HepG2 (cell line): ENCODE results near the gene EPB41L2. TPM values are rescaled to one million over a fixed set of nuclear protein-coding genes. Genes with fewer than 3 reads are reported as not detected.
A peak's percentile ranks its signal among the peaks of the same experiment; 100 is the strongest.

ENCODE experiments used
- BORCS8-MEF2B ChIP-seq: sonication (generic); formaldehyde crosslinking; IDR thresholded peaks from 2 replicates; pipeline ENCODE4 v1.8.0; 2022; ENCODE audit warnings: mild to moderate bottlenecking, missing genetic modification reagents
- ELF4 ChIP-seq: sonication (generic); formaldehyde crosslinking; IDR thresholded peaks from 2 replicates; pipeline ENCODE4 v1.5.0; 2020; ENCODE audit warnings: missing genetic modification reagents, mild to moderate bottlenecking, moderate library complexity, borderline replicate concordance
- HNRNPK ChIP-seq: fragments of 200-400 bp; formaldehyde crosslinking; IDR thresholded peaks from 2 replicates; pipeline ENCODE4 v1.6.1; 2018; ENCODE audit warnings: low read length, low read depth, moderate library complexity, mild to moderate bottlenecking; ENCODE audit not compliant: poor library complexity, severe bottlenecking
- MAZ ChIP-seq, 2 experiments: sonication (generic) in 1 of 2; formaldehyde crosslinking in 1 of 2; IDR thresholded peaks; 2 replicates each; pipeline versions ENCODE4 v1.5.0 to v1.6.1; 2012 to 2020; ENCODE audit warnings: low read depth in 2 of 2, mild to moderate bottlenecking in 2 of 2, borderline replicate concordance in 1 of 2, improper control_type of control experiment in 1 of 2, low read length in 1 of 2, missing genetic modification reagents in 1 of 2, moderate library complexity in 1 of 2
- MED13 ChIP-seq: sonication (generic); formaldehyde crosslinking; IDR thresholded peaks from 2 replicates; pipeline ENCODE4 v1.5.0; 2020; ENCODE audit warnings: missing genetic modification reagents
- MXI1 ChIP-seq: IDR thresholded peaks from 3 replicates; pipeline ENCODE4 v1.6.1; 2012; ENCODE audit warnings: low read depth, low read length, inconsistent platforms, borderline replicate concordance
- SKIL ChIP-seq: sonication (generic); formaldehyde crosslinking; IDR thresholded peaks from 2 replicates; pipeline ENCODE4 v1.8.0; 2022; ENCODE audit warnings: missing genetic modification reagents, mild to moderate bottlenecking, moderate library complexity, borderline replicate concordance
- ZFP37 ChIP-seq: sonication (generic); formaldehyde crosslinking; IDR thresholded peaks from 2 replicates; pipeline ENCODE4 v1.4.0; 2020; ENCODE audit warnings: missing genetic modification reagents, borderline replicate concordance
- ZNF350 ChIP-seq: sonication (generic); formaldehyde crosslinking; IDR thresholded peaks from 2 replicates; pipeline ENCODE4 v1.4.0; 2020; ENCODE audit warnings: mild to moderate bottlenecking, low read depth, missing genetic modification reagents, borderline replicate concordance
- polyA plus RNA-seq, 8 experiments: library from polyadenylated mRNA; depleted of rRNA in 3 of 8; stranded (reverse) in 7 of 8; unstranded in 1 of 8; fragments of >200 nt; fragmentation: Illumina TruSeq in 4 of 8; extraction: Trizol in 4 of 8; gene quantifications; 2 replicates each; pipeline versions ENCODE4 v1.2.1 to v1.2.3, GENCODE V29; 2011 to 2016; ENCODE audit warnings: low read depth in 4 of 8, missing spikeins in 1 of 8, mixed read lengths in 1 of 8; ENCODE audit not compliant: insufficient read depth in 1 of 8
- total RNA-seq, 5 experiments: library from RNA; depleted of rRNA; stranded (reverse); fragments of >200 nt; fragmentation: Illumina TruSeq; extraction: Trizol; gene quantifications; 2 replicates each; pipeline ENCODE4 v1.2.3, GENCODE V29; 2016; ENCODE audit warnings: low read depth in 1 of 5
- TF ChIP-seq, protein P1 (sequence below), 2 experiments: fragments of 450-650 bp in 1 of 2; sonication (generic) in 1 of 2; formaldehyde crosslinking in 1 of 2; IDR thresholded peaks; 2 replicates each; pipeline versions ENCODE4 v1.6.1 to v1.8.0; 2016 to 2022; ENCODE audit warnings: antibody characterized with exemption in 1 of 2, mild to moderate bottlenecking in 1 of 2, missing genetic modification reagents in 1 of 2
- TF ChIP-seq, protein P2 (sequence below): sonication (generic); formaldehyde crosslinking; IDR thresholded peaks from 2 replicates; pipeline ENCODE4 v1.5.0; 2020; ENCODE audit warnings: missing genetic modification reagents
- TF ChIP-seq, protein P3 (sequence below): sonication (generic); formaldehyde crosslinking; IDR thresholded peaks from 2 replicates; pipeline ENCODE4 v1.4.0; 2020; ENCODE audit warnings: missing genetic modification reagents

EPB41L2 gene
- total and polyA plus RNA-seq, 2 of the 13 experiments (the other 11 are each of a cell fraction or from before 2014, with no cell fraction given) = 41.7 to 56.4 TPM

- TF ChIP-seq BORCS8-MEF2B (CRISPR knock-in tag) (no peak), ZFP37 (CRISPR knock-in tag) (no peak), MXI1 (no peak), MAZ (IDR thresholded peaks at IDR 0.05; ENCODE audit: borderline replicate concordance, low read depth, low read length) (no peak), MAZ (CRISPR knock-in tag; IDR thresholded peaks at IDR 0.05; ENCODE audit: low read depth) (no peak), HNRNPK (no peak), SKIL (CRISPR knock-in tag) (peak; percentile 40; the same call in 1 of the 2 replicates), MED13 (no peak), ZNF350 (CRISPR knock-in tag) (0 out of 2 replicates have a peak, but pooled peaks have one; percentile 36), ELF4 (CRISPR knock-in tag) (no peak)
- TF ChIP-seq, protein P1, sequence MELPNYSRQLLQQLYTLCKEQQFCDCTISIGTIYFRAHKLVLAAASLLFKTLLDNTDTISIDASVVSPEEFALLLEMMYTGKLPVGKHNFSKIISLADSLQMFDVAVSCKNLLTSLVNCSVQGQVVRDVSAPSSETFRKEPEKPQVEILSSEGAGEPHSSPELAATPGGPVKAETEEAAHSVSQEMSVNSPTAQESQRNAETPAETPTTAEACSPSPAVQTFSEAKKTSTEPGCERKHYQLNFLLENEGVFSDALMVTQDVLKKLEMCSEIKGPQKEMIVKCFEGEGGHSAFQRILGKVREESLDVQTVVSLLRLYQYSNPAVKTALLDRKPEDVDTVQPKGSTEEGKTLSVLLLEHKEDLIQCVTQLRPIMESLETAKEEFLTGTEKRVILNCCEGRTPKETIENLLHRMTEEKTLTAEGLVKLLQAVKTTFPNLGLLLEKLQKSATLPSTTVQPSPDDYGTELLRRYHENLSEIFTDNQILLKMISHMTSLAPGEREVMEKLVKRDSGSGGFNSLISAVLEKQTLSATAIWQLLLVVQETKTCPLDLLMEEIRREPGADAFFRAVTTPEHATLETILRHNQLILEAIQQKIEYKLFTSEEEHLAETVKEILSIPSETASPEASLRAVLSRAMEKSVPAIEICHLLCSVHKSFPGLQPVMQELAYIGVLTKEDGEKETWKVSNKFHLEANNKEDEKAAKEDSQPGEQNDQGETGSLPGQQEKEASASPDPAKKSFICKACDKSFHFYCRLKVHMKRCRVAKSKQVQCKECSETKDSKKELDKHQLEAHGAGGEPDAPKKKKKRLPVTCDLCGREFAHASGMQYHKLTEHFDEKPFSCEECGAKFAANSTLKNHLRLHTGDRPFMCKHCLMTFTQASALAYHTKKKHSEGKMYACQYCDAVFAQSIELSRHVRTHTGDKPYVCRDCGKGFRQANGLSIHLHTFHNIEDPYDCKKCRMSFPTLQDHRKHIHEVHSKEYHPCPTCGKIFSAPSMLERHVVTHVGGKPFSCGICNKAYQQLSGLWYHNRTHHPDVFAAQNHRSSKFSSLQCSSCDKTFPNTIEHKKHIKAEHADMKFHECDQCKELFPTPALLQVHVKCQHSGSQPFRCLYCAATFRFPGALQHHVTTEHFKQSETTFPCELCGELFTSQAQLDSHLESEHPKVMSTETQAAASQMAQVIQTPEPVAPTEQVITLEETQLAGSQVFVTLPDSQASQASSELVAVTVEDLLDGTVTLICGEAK (IDR thresholded peaks at IDR 0.05) = no peak
- TF ChIP-seq, protein P1 (CRISPR knock-in tag; IDR thresholded peaks at IDR 0.05) = no peak
- TF ChIP-seq, protein P2, sequence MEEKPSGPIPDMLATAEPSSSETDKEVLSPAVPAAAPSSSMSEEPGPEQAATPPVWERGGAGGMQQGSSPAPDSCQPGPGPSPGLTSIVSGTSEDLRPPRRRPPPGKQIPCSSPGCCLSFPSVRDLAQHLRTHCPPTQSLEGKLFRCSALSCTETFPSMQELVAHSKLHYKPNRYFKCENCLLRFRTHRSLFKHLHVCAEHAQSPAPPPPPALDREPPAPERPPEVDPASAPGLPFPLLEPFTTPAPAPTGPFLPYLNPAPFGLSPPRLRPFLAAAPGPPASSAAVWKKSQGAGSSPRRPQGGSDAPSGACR (CRISPR knock-in tag) = no peak
- TF ChIP-seq, protein P3, sequence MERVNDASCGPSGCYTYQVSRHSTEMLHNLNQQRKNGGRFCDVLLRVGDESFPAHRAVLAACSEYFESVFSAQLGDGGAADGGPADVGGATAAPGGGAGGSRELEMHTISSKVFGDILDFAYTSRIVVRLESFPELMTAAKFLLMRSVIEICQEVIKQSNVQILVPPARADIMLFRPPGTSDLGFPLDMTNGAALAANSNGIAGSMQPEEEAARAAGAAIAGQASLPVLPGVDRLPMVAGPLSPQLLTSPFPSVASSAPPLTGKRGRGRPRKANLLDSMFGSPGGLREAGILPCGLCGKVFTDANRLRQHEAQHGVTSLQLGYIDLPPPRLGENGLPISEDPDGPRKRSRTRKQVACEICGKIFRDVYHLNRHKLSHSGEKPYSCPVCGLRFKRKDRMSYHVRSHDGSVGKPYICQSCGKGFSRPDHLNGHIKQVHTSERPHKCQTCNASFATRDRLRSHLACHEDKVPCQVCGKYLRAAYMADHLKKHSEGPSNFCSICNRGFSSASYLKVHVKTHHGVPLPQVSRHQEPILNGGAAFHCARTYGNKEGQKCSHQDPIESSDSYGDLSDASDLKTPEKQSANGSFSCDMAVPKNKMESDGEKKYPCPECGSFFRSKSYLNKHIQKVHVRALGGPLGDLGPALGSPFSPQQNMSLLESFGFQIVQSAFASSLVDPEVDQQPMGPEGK (CRISPR knock-in tag) = no peak
These were observed 236.4 kb downstream of the EPB41L2 start (continued) for GRCh38 chr6:130826442-130827246.
